ENCODE results near the gene POGZ.

Gene POGZ

DNA sequence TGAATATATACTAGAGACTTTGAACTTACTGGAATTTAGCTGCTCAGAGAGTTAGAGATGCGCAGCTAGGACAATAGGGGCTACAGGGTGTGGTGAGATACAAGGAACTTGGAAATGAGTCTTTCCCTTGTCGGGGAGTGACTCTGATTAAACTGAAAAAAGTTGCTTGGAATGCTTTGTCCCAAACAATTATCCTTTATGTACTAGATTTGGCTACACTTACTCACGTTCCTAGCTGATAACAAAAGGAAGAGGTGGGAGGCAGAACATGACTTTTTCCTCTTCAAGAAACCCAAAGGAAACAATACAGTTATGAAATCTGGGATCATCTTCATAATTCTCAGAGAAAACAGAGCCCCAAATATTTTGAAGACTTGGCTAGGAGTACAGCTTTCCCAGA, 45.0 kb upstream of the POGZ start:
- Histone ChIP-seq H4K20me1 (ENCODE audit: insufficient read depth, low read length) (no peaks in the 10 kb centered on the region), H3K79me2 (ENCODE audit: insufficient read depth, low read length) (no peaks in the 10 kb centered on the region), H3K4me3 (ENCODE audit: low read depth in 1 of 2, low read length in 2 of 2) (no peak overlapping the region), H3K4me1 (ENCODE audit: insufficient read depth, low read length) (no peaks in the 10 kb centered on the region), H3K9me3 (ENCODE audit: insufficient read depth, low read length, severe bottlenecking) (no peaks in the 10 kb centered on the region), H2AFZ (ENCODE audit: low read depth, low read length) (no peak overlapping the region), H3K4me2 (ENCODE audit: insufficient read depth, low read length) (no peak overlapping the region), H3K9ac (ENCODE audit: low read depth, low read length) (no peak overlapping the region), H3K27ac (ENCODE audit: low read length) (no peak overlapping the region), H3K27me3 (ENCODE audit: insufficient read depth, low read length, poor library complexity) (no peaks in the 10 kb centered on the region), H3K36me3 (ENCODE audit: insufficient read depth, low read length) (no peaks in the 10 kb centered on the region)
- TF ChIP-seq, protein P1, sequence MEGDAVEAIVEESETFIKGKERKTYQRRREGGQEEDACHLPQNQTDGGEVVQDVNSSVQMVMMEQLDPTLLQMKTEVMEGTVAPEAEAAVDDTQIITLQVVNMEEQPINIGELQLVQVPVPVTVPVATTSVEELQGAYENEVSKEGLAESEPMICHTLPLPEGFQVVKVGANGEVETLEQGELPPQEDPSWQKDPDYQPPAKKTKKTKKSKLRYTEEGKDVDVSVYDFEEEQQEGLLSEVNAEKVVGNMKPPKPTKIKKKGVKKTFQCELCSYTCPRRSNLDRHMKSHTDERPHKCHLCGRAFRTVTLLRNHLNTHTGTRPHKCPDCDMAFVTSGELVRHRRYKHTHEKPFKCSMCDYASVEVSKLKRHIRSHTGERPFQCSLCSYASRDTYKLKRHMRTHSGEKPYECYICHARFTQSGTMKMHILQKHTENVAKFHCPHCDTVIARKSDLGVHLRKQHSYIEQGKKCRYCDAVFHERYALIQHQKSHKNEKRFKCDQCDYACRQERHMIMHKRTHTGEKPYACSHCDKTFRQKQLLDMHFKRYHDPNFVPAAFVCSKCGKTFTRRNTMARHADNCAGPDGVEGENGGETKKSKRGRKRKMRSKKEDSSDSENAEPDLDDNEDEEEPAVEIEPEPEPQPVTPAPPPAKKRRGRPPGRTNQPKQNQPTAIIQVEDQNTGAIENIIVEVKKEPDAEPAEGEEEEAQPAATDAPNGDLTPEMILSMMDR (IDR thresholded peaks at IDR 0.05; ENCODE audit: borderline replicate concordance, extremely low read depth, low read length, poor library complexity, severe bottlenecking), result no peak
- no peak for TF ChIP-seq EZH2 (IDR thresholded peaks at IDR 0.05; ENCODE audit: borderline replicate concordance, low read depth, low read length, severe bottlenecking)
- DNase-seq (no peak), ATAC-seq (ENCODE audit: insufficient read depth, low read depth) (no peak)

DNA sequence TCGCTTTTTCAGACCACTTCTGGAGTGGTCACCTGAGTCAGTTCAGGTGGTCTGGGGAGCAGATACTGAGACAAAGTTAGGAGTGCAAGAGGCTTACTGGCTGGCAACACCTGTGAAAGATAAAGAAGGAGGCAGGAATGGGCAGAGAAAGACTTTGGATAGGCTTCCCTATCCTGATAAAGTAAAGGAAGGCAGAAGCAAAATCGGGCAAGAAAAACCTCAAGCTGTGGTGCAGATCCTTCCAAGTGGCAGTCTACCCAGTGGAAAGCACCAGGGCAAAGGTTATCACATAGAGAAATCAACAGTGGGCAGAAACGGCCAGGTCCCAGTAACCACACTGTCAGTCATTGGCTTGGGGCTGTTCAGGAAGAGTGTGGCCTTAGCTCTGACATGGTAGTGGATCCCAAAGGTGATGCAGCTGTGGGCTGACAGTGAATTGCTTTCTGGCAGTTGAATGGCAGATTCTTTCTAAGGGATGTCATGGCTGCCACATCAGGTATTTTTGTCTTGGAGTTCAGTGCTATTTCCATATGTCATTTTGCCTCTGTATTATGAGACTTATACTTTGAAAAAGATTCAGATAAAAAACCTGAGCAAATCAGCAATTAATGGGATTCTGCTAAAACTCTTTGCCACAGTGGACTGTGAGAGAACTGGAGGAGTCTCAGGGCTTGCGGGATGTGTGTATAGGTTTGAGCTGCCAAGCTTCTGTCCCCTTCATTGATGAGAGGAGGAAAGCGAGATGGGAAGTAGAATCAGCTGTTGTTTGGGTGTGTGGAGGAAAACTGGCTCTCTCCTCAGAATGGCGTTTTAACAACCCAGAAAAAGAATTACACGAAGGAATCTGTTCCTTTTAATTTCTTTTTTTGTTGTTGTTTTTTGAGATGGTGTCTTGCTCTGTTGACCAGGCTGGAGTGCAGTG, 43.8 kb upstream of the POGZ start:
- Histone ChIP-seq H3K79me2 (ENCODE audit: insufficient read depth, low read length) (no peaks in the 10 kb centered on the region), H2AFZ (ENCODE audit: low read depth, low read length) (no peak overlapping the region), H3K4me3 (ENCODE audit: low read depth in 1 of 2, low read length in 2 of 2) (no peak overlapping the region), H3K27me3 (ENCODE audit: insufficient read depth, low read length, poor library complexity) (no peaks in the 10 kb centered on the region), H3K4me2 (ENCODE audit: insufficient read depth, low read length) (no peak overlapping the region), H3K9ac (ENCODE audit: low read depth, low read length) (no peak overlapping the region), H3K36me3 (ENCODE audit: insufficient read depth, low read length) (no peaks in the 10 kb centered on the region), H3K9me3 (ENCODE audit: insufficient read depth, low read length, severe bottlenecking) (no peaks in the 10 kb centered on the region), H3K27ac (ENCODE audit: low read length) (no peak overlapping the region), H4K20me1 (ENCODE audit: insufficient read depth, low read length) (no peaks in the 10 kb centered on the region), H3K4me1 (ENCODE audit: insufficient read depth, low read length) (no peaks in the 10 kb centered on the region)
- no peak for ATAC-seq (ENCODE audit: insufficient read depth, low read depth)
- DNase-seq, result no peak
- TF ChIP-seq, protein P1 (IDR thresholded peaks at IDR 0.05; ENCODE audit: borderline replicate concordance, extremely low read depth, low read length, poor library complexity, severe bottlenecking), result no peak
- no peak for TF ChIP-seq EZH2 (IDR thresholded peaks at IDR 0.05; ENCODE audit: borderline replicate concordance, low read depth, low read length, severe bottlenecking)

DNA sequence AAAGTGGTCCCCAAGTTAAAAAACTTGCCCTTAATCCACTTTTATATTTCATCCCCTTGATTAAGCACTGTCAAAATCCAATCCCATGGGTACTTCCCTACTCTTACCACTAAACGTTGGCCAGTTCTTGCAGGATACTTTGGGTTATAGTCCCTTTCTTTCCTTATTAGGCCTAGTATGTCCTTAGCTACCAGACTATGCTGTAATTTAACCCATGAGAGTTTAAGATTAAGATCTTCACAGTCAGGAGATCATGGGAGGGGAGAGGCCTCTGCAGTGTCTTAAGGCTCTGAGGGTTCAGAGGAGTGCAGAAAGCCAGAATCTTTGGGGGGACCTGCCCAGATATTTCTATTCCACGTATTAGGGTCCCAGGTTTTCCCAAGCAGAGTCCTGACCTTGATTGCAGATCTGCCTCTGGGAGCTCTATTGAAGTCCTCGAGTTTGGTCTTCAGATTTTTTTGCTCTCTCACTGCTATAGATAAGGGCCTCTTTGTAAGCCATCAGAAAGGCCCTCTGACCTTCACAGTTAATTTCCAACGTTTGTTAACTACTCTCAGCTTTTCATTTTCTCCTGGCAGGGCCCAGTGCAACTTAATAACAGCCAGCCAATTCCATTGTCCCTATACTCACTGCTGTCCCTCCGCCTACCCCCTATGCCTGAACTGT, 42.9 kb upstream of the POGZ start:
- ATAC-seq (ENCODE audit: insufficient read depth, low read depth), result no peak

More for the DNA sequence above, 42.9 kb upstream of the POGZ start:
- Histone ChIP-seq H3K4me1 (ENCODE audit: insufficient read depth, low read length) (no peaks in the 10 kb centered on the region), H3K27me3 (ENCODE audit: insufficient read depth, low read length, poor library complexity) (no peaks in the 10 kb centered on the region), H3K27ac (ENCODE audit: low read length) (no peak overlapping the region), H4K20me1 (ENCODE audit: insufficient read depth, low read length) (no peaks in the 10 kb centered on the region), H3K9ac (ENCODE audit: low read depth, low read length) (no peak overlapping the region), H3K4me2 (ENCODE audit: insufficient read depth, low read length) (no peak overlapping the region), H3K36me3 (ENCODE audit: insufficient read depth, low read length) (no peaks in the 10 kb centered on the region), H3K9me3 (ENCODE audit: insufficient read depth, low read length, severe bottlenecking) (no peaks in the 10 kb centered on the region), H2AFZ (ENCODE audit: low read depth, low read length) (no peak overlapping the region), H3K79me2 (ENCODE audit: insufficient read depth, low read length) (no peaks in the 10 kb centered on the region), H3K4me3 (ENCODE audit: low read depth in 1 of 2, low read length in 2 of 2) (no peak overlapping the region)
- TF ChIP-seq, protein P1 (IDR thresholded peaks at IDR 0.05; ENCODE audit: borderline replicate concordance, extremely low read depth, low read length, poor library complexity, severe bottlenecking), result no peak
- no peak for TF ChIP-seq EZH2 (IDR thresholded peaks at IDR 0.05; ENCODE audit: borderline replicate concordance, low read depth, low read length, severe bottlenecking)
- DNase-seq, result no peak

Data from DND-41 (cell line).